Measurements from ENCODE around the gene WFDC2.

DNA sequence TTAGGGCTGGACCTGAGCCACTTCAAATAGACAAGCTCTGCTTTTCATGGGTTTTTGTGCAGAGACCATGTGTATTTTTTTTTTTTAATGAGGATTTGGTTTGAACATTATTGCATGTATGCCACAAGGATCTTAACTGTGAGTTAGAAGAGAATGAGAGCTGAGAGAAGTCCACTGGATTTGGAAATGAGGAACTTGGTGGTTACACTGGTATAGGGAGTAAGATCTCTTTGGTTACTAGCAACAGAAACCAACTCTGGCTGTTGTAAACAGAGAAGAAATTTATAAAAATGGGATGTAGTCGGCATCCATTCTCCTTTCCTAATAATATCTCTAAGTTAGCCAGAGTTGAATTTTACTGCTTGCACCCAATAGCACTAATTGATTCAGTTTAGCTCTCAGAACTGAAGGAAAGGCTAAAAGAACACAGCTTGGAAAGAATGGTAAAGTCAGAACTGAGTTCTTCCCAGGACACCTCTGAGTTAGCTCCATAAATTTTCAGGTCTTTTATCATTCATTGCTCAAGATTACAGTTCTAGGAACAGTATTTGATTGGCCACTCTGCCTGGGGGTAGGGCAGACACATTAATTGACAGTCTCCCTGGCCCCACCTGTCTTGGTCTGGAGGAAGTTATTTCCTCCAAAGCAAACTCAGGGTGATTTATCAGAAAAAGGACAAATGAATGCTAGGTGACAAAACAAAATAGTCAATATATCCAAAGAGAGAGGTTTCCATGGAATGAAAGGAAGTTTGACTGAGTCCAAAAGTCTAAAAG is 3.9 kb upstream of the WFDC2 start:
- TF ChIP-seq, protein P1, sequence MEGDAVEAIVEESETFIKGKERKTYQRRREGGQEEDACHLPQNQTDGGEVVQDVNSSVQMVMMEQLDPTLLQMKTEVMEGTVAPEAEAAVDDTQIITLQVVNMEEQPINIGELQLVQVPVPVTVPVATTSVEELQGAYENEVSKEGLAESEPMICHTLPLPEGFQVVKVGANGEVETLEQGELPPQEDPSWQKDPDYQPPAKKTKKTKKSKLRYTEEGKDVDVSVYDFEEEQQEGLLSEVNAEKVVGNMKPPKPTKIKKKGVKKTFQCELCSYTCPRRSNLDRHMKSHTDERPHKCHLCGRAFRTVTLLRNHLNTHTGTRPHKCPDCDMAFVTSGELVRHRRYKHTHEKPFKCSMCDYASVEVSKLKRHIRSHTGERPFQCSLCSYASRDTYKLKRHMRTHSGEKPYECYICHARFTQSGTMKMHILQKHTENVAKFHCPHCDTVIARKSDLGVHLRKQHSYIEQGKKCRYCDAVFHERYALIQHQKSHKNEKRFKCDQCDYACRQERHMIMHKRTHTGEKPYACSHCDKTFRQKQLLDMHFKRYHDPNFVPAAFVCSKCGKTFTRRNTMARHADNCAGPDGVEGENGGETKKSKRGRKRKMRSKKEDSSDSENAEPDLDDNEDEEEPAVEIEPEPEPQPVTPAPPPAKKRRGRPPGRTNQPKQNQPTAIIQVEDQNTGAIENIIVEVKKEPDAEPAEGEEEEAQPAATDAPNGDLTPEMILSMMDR (IDR thresholded peaks at IDR 0.05; ENCODE audit: low read length): no peak
- TF ChIP-seq EZH2 (optimal IDR thresholded peaks at IDR 0.05; ENCODE audit: low read depth, low read length) (no peak), EZH2phosphoT487 (IDR thresholded peaks at IDR 0.05; ENCODE audit: low read length) (no peak)

Data from MM.1S (cell line).